Coronary artery (tissue), 2 donors: ENCODE results near the gene IDUA.

Source experiments
- DNase-seq: peaks from one replicate; pipeline ENCODE4 v3.0.0-alpha.2; 2017; ENCODE audit warnings: low spot score
- H3K27ac ChIP-seq, 2 donors: fragments of 200-600 bp; sonication (generic); one replicate each; pipeline ENCODE4 v1.5.1; 2016 to 2019
- H3K4me3 ChIP-seq: fragments of 200-600 bp; sonication (generic); 2 replicates; pipeline ENCODE4 v1.5.1; 2016; ENCODE audit warnings: mild to moderate bottlenecking, moderate library complexity
- TF ChIP-seq, protein P1 (sequence below): fragments of 200-600 bp; sonication (generic); IDR thresholded peaks from one replicate; pipeline ENCODE4 v1.5.1; 2019; ENCODE audit warnings: antibody characterized with exemption

Gene IDUA

DNA sequence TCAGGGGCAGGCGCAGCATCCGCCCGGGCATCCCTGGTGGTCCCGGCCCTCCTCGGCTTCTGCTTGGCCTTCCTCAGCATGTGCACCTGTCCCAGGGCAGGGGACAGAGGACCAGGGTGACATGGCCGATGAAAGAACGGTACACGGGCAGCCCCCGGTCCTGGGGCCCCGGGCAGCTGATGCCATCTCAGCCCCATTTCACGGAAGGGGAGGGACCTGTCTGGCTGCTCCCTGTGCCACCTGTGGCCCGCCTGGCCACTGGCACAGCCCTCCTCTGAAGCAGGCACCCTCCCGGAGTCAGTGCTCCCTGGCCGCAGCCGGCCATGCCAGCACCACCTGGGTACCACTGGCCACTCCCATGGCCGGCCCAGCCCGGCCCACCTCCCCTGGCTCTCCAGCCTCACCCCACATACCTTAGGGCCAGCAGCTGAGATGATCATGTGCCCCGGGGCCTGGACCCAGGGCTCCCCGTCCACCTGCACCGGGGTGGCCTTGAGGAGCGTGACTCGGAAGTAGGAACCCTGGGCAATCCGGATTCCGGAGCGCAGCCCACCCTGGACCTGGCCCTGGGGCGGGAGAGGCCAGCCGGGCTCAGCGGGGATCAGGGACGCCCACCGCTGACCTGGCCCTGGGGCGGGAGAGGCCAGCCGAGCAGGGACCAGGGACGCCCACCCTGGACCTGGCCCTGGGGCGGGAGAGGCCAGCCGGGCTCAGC is 26.1 kb upstream of the IDUA start:
- Histone ChIP-seq H3K27ac (no peak overlapping the region), H3K4me3 (no peak overlapping the region)
- TF ChIP-seq, protein P1, sequence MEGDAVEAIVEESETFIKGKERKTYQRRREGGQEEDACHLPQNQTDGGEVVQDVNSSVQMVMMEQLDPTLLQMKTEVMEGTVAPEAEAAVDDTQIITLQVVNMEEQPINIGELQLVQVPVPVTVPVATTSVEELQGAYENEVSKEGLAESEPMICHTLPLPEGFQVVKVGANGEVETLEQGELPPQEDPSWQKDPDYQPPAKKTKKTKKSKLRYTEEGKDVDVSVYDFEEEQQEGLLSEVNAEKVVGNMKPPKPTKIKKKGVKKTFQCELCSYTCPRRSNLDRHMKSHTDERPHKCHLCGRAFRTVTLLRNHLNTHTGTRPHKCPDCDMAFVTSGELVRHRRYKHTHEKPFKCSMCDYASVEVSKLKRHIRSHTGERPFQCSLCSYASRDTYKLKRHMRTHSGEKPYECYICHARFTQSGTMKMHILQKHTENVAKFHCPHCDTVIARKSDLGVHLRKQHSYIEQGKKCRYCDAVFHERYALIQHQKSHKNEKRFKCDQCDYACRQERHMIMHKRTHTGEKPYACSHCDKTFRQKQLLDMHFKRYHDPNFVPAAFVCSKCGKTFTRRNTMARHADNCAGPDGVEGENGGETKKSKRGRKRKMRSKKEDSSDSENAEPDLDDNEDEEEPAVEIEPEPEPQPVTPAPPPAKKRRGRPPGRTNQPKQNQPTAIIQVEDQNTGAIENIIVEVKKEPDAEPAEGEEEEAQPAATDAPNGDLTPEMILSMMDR: no peak
- no peak for DNase-seq

DNA sequence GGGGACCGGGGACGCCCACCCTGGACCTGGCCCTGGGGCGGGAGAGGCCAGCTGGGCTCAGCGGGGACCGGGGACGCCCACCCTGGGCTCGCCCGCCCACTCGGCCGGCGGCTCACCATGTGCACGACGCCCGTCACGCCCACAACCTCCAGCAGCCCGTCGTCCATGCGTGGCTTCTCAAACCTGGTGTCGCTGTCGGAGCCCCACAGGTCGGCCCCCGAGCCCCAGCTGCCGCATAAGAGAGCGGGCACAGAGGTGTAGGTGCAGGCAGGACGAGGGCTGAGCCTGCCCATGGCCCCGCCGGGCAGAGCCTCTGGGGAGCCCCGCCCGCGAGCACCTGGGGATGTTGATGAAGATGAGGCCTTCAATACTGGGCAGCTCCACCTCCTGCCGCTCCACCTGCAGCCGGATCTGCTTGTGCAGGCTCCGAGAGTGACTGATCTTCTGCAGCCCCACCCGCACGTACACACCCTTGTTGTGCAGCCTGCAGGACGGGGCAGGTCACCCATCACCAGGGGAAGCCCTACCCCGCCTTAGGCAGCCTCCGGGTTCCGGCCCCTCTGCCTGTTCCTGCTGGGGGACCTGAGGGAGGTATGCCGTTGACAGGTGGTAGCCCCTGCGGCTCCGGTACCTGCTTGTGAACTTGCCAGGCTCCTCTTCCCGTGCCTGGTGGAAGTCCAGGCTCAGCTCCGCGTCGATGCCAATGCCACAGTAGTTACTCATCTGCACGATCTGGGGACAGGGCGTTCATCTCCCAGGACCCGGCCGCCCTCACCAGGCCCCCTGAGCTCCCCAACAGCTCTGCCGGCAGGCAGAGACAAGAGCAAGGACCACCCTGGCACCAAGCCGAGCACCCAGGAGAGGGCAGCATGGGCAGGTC is 25.3 kb upstream of the IDUA start:
- Histone ChIP-seq H3K4me3 (no peak overlapping the region), H3K27ac (no peak overlapping the region)
- TF ChIP-seq, protein P1: no peak
- DNase-seq: no peak

DNA sequence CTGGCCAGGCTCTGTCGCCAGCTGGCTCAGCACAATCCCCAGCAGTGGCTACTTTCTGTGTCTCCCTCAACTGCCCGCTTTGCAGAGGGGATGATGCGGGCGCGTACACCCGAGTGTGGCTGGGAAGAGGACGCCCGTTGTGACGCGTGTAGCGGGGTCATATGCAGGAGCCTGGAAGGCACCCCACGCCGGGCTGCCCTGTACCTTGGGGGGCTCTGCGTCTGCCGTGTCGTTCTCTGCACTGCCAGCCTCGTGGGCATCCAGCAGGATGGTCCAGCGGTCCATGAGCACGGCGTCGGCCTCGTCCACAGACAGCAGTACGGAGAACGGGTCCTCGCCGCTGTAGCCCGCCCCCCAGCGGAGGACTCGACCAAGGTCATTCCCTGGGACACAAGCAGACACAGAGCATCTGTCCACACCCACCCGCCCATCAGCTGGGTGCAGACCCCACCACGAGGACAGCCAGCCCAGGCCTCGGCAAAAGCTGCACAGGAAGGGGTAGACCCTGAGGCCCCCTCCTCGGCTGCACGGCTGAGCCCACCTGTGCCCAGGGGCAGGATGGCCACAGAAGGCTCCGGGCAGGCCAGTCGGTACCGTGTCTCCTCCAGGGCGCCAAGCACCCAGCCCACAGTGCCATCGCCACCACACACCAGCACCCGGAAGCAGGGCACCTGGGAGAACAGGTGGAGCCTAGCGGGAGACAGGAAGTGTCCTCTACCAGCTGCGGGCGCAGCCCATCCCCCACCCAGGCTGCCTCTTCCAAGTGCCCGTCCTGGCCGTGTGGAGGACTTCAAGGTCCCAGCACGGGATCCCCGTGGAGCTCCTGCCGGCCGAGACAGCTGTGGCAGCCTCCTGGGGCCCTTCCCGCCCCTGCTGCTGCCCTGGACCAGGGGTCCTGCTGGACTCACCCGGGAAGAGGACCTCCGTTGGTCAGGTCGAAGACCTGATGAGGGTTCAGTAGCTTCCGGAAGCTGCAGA is 24.3 kb upstream of the IDUA start:
- TF ChIP-seq, protein P1: no peak
- DNase-seq: no peak
- Histone ChIP-seq H3K27ac (no peak overlapping the region), H3K4me3 (no peak overlapping the region)

DNA sequence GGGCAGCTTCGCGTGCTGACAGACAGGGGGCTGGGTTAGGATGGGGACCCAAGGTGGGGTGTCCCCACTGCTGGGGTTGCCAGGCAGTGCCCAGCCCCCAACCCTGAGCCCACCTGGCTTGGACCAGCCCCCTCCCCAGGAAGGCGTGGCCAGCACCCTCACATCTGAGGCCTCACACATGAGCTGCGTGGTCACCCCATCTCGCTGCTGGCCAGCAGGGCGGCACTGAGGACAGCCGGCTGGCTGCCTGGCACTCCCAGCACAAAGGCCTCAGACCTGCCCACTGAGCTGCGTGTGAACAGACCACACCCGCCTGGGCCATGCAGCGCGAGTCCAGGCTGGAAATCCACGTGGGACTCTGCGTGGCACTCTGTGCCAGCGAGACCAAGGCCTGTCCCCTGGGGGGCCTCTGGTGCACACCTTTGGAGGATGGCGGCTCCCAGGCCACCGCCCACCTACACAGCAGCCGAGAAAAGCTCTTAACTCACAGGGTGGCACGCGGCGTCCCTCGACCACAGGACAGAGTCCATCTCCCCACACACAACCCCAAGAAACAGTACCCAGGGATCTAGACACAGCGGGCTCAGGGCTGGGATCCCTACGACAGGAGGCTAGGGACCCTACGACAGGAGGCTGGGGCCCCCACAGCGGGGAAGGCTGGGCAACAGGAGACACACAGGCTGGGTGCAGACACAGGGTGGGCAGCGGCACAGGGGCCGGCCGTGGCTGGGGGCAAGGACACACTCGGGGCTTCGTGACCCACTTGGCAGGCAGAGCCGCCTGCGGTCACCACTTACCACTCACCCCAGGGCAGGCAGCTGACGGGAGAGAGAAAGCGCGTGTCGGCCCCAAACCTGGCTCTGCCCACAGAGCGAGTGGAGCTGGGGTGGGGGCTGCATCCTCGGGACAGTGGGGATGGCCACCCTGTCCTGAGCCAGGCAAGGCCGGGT is 23.3 kb upstream of the IDUA start:
- no peak for DNase-seq
- Histone ChIP-seq H3K27ac (no peak overlapping the region), H3K4me3 (no peak overlapping the region)
- TF ChIP-seq, protein P1: no peak

DNA sequence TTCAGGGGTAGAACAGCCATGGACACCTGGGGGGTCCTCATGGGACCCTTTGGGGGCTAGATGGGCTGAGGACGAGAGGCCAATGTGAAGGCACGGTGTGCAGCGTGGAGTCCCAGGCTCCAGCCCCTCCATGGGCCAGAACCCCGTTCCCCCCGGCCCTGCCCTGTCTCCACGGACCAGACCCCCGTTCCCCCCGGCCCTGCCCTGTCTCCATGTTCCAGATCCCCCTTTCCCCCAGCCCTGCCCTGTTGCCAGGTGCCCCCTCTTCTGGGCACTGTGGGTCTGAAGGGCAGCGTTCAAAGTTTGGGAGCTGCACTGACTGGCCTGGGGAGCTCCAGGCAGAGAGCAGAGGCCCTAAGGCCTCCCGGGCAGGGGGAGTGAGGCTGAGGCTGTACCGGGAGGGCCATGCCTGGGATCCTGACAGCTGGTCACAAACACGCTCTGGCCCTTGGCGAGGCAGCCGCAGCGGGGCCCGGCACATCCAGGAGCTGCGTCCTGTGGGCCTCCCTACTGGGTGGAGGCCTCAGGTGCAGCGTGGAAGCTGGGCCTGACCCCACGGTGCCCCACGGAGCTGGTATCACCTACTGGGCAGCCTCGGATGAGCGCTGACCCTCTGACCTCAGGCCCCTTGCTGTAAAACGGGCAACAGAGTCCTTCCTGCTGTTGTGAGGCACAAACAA is 22.4 kb upstream of the IDUA start:
- Histone ChIP-seq H3K27ac (no peak overlapping the region), H3K4me3 (no peak overlapping the region)
- TF ChIP-seq, protein P1: no peak
- DNase-seq: no peak
